Measurements from ENCODE around the gene DMD.

The DMD gene

GRCh38 chrX:32176510-32176909, 1034.8 kb downstream of the DMD start:
- Histone ChIP-seq H3K4me3 (ENCODE audit: low read depth in 1 of 2, low read length in 2 of 2) (no peak overlapping the region), H3K27me3 (ENCODE audit: insufficient read depth, low read length, poor library complexity) (no peaks in the 10 kb centered on the region)

GRCh38 chrX:32170481-32170880, 1040.9 kb downstream of the DMD start:
- Histone ChIP-seq H2AFZ (ENCODE audit: low read depth, low read length) (no peak overlapping the region), H4K20me1 (ENCODE audit: insufficient read depth, low read length) (no peaks in the 10 kb centered on the region), H3K9ac (ENCODE audit: low read depth, low read length) (no peak overlapping the region), H3K27me3 (ENCODE audit: insufficient read depth, low read length, poor library complexity) (no peaks in the 10 kb centered on the region), H3K36me3 (ENCODE audit: insufficient read depth, low read length) (no peaks in the 10 kb centered on the region), H3K79me2 (ENCODE audit: insufficient read depth, low read length) (no peaks in the 10 kb centered on the region), H3K27ac (ENCODE audit: low read length) (no peak overlapping the region), H3K4me2 (ENCODE audit: insufficient read depth, low read length) (no peak overlapping the region), H3K9me3 (ENCODE audit: insufficient read depth, low read length, severe bottlenecking) (no peaks in the 10 kb centered on the region), H3K4me3 (ENCODE audit: low read depth in 1 of 2, low read length in 2 of 2) (no peak overlapping the region), H3K4me1 (ENCODE audit: insufficient read depth, low read length) (no peaks in the 10 kb centered on the region)
- DNase-seq (no peak), ATAC-seq (ENCODE audit: insufficient read depth, low read depth) (no peak)
- TF ChIP-seq CTCF (IDR thresholded peaks at IDR 0.05; ENCODE audit: borderline replicate concordance, extremely low read depth, low read length, poor library complexity, severe bottlenecking) (no peak), EZH2 (IDR thresholded peaks at IDR 0.05; ENCODE audit: borderline replicate concordance, low read depth, low read length, severe bottlenecking) (no peak)

More at GRCh38 chrX:32176510-32176909, 1034.8 kb downstream of the DMD start:
- ATAC-seq (ENCODE audit: insufficient read depth, low read depth) (no peak), DNase-seq (no peak)
- H4K20me1 ChIP-seq (ENCODE audit: insufficient read depth, low read length), result no peaks in the 10 kb centered on the region
- H3K36me3 ChIP-seq (ENCODE audit: insufficient read depth, low read length), result no peaks in the 10 kb centered on the region
- H3K27ac ChIP-seq (ENCODE audit: low read length), result no peak overlapping the region
- no peaks in the 10 kb centered on the region for H3K4me1 ChIP-seq (ENCODE audit: insufficient read depth, low read length)
- no peaks in the 10 kb centered on the region for H3K9me3 ChIP-seq (ENCODE audit: insufficient read depth, low read length, severe bottlenecking)
- H3K4me2 ChIP-seq (ENCODE audit: insufficient read depth, low read length), result no peak overlapping the region
- TF ChIP-seq CTCF (IDR thresholded peaks at IDR 0.05; ENCODE audit: borderline replicate concordance, extremely low read depth, low read length, poor library complexity, severe bottlenecking) (no peak), EZH2 (IDR thresholded peaks at IDR 0.05; ENCODE audit: borderline replicate concordance, low read depth, low read length, severe bottlenecking) (no peak)
- no peak overlapping the region for H3K9ac ChIP-seq (ENCODE audit: low read depth, low read length)
- H3K79me2 ChIP-seq (ENCODE audit: insufficient read depth, low read length), result no peaks in the 10 kb centered on the region
- no peak overlapping the region for H2AFZ ChIP-seq (ENCODE audit: low read depth, low read length)

- Histone ChIP-seq H3K4me1 (ENCODE audit: insufficient read depth, low read length) (no peaks in the 10 kb centered on the region), H4K20me1 (ENCODE audit: insufficient read depth, low read length) (no peaks in the 10 kb centered on the region), H3K79me2 (ENCODE audit: insufficient read depth, low read length) (no peaks in the 10 kb centered on the region), H3K27me3 (ENCODE audit: insufficient read depth, low read length, poor library complexity) (no peaks in the 10 kb centered on the region), H3K9ac (ENCODE audit: low read depth, low read length) (no peak overlapping the region), H2AFZ (ENCODE audit: low read depth, low read length) (no peak overlapping the region), H3K4me2 (ENCODE audit: insufficient read depth, low read length) (no peak overlapping the region), H3K36me3 (ENCODE audit: insufficient read depth, low read length) (no peaks in the 10 kb centered on the region), H3K27ac (ENCODE audit: low read length) (no peak overlapping the region), H3K9me3 (ENCODE audit: insufficient read depth, low read length, severe bottlenecking) (no peaks in the 10 kb centered on the region), H3K4me3 (ENCODE audit: low read depth in 1 of 2, low read length in 2 of 2) (no peak overlapping the region)
- ATAC-seq (ENCODE audit: insufficient read depth, low read depth), result no peak
- no peak for TF ChIP-seq CTCF (IDR thresholded peaks at IDR 0.05; ENCODE audit: borderline replicate concordance, extremely low read depth, low read length, poor library complexity, severe bottlenecking)
- TF ChIP-seq EZH2 (IDR thresholded peaks at IDR 0.05; ENCODE audit: borderline replicate concordance, low read depth, low read length, severe bottlenecking), result no peak
- no peak for DNase-seq
These were observed 1056.2 kb downstream of the DMD start for GRCh38 chrX:32155044-32155638.

All from DND-41 (cell line).